T47D (cell line): ENCODE data around the gene SLC37A1.
"Not testable (repeated sequence)": the region's sequence is repeated elsewhere in the genome, so short reads cannot be mapped to it uniquely, and the experiment has no call there.

ENCODE experiments used
- DNase-seq, 2 experiments: peaks; one replicate each; pipeline versions ENCODE4 v3.0.0 to v3.0.0-alpha.2; 2011 to 2012; ENCODE audit warnings: low read depth in 1 of 2, low spot score in 1 of 2
- JUND ChIP-seq: IDR thresholded peaks from 2 replicates; pipeline ENCODE4 v1.6.1; 2012; ENCODE audit warnings: low read depth
- in situ Hi-C: cut with HindIII; loops from 2 replicates; pipeline ENCODE4 v1.10.0; 2016; ENCODE audit warnings: low sequenced_read_pairs, low pct_unique_long_range_greater_than_20kb

The SLC37A1 gene

DNA sequence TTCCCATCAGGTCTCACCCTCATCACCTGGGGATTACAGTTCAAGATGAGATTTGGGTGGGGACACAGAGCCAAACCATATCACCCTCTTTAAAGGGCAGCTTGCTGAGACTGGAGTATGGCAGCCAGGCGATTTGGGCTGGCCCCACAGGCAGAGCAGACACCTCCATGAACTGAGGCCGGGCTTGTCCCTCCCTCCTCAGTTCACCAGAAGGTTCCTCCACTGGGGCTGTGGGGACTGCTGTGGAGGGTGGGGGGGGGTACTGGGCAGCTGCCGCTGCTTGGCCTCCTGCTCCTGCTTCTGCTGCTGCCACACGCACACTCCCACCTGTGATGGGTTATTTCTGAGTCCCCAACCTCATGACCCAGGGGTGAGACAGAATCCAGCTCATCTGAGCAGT is 85.8 kb downstream of the SLC37A1 start:
- TF ChIP-seq JUND = no peak
- in situ Hi-C loops = no loop called here
- no peak for DNase-seq

DNA sequence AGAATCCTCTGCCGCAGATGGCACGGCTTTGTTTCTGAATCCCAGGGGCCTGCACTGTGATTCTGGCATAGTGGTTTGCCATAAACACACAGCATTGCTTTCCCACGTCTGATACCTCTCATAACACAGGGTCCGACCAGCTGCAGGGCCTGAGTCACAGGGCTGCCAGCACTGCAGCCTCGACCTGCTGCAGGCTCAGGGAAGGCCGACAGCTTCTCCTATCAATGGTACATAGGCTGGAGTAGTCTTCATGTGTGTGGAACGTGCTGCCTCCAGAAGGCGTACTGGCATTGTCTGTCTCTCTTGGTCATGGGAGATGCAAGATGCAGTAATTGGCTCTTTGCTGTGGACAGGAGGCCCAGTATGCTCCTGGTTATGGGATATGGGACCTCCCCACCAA is 86.3 kb downstream of the SLC37A1 start:
- in situ Hi-C loops = no loop called here
- TF ChIP-seq JUND = no peak

DNA sequence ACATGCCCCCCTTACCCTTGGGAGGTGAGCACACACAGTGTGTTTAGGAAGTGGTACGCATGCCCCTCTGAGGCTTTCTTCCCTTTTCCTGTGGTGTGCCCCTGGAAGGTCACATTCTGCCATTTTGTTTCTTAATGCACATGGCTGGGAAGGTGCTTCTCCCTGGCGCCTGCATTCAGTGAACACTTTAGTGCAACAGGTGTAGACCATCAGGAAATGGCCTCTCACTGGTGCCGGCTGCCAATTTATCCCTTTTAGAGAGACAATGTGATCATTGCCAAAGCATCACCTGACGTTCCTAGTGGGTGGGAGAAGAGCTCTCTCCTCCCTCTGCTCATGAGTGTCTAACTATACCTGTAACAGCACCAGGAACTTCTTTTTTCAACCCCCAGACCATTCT is 88.0 kb downstream of the SLC37A1 start:
- no peak for TF ChIP-seq JUND
- in situ Hi-C loops = no loop called here
- no peak for DNase-seq

More for the DNA sequence above, 86.3 kb downstream of the SLC37A1 start:
- DNase-seq = no peak

DNA sequence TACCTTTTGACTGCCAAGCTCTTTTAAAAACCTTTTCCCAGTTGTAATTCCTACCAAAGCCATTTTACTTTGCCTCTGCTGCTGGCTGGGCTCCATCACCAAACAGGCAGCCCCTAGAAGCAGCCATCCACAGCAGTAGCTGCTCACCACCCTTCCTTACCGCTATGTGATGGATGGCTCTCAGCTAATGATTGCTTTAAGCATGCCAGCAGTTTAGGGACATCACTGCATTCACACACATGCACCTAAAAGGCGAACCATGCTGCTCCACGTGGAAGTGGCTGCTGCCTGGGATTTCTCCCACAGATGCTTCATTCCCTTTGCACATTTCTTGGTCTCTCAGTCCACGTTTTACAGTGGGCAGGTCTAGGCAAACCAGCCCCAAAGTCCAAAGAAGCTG is 93.5 kb downstream of the SLC37A1 start:
- no peak for DNase-seq
- no peak for TF ChIP-seq JUND
- in situ Hi-C loops = no loop called here

DNA sequence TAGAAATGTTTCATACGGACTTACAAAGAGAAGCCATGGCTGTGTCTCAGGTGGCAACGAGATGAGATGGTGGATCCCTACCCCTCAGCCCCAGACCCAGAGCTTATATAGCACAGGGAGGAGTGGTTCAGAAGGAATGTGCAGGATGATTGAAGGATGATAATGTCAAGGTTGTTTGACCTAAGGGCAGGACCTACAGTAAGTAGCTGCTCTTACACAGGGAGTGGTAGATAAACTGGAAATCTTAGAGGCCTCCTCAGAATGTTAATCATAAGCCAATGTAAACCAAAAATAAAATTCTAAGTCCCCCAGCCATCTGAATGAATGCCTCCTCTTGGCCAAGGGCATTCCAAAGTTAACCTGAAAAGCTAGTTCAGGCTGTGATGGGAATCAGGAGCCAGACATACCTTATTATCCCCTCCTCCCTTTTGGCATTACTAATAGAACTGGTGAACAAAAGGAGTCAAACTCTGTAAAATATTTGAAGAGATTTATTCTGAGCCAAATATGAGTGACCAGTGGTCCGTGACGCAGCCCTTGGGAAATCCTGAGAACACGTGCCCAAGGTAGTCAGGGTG is 94.0 kb downstream of the SLC37A1 start:
- peak; percentile 29; the same call in 1 of the 2 replicates for TF ChIP-seq JUND
- peak in 1 of 2 experiments; percentile 79 for DNase-seq

DNA sequence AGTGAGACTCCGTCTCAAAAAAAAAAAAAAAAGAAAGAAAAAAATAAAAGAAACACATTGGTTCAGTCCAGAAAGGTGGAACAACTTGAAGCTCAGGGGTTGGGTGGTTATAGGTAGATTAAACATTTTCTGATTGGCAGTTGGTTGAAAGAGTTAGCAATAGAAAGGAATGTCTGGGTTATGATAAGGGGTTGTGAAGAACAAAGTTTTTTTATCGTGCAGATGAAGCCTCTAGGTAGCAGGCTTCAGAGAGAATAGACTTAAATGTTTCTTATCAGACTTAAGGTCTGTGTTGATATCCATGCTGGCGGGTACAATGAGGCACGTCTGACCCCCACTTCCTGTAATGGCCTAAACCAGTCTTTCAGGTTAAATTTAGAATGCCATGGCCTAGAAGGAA is 94.8 kb downstream of the SLC37A1 start:
- no peak for TF ChIP-seq JUND
- DNase-seq = no peak
- in situ Hi-C loops = no loop called here

More for the DNA sequence above, 94.0 kb downstream of the SLC37A1 start:
- in situ Hi-C loops = no loop called here

DNA sequence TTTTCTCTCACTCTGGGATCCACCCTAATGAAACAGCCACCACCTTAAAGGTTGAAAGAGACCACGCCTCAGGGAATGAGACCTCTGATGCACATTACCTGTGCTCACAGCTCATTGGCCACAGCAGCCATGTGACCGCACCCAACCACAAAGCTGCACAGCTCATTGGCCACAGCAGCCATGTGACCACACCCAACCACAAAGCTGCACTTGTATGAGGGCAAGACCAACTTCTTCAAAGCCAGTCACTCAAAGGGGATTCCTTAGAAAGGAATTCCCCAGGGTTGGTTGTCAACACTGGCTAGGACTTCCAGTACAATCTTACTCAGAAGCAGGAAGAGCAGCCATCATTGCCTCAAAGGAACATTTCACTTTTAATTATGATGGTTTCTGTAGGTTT is 96.2 kb downstream of the SLC37A1 start:
- no peak for DNase-seq
- in situ Hi-C loops = no loop called here
- no peak for TF ChIP-seq JUND

DNA sequence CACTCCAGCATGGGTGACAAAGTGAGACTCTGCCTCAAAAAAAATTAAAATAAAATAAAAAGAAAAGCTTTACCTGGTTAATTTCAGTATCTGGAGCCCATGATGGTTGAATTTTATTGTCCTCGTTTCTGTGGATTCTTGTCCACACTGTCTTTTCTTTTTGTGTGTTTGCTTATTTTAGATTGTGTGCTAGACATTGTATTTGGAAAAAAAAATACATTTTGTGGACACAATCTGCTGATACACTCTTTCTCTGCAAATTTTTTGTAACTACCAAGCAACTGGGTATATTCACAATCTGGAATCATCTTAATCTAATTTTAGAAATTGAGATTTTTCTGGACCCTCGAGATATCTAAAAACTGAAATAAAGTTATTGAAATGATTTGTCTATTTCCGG is 98.2 kb downstream of the SLC37A1 start:
- in situ Hi-C loops = no loop called here
- TF ChIP-seq JUND = no peak
- DNase-seq = no peak

DNA sequence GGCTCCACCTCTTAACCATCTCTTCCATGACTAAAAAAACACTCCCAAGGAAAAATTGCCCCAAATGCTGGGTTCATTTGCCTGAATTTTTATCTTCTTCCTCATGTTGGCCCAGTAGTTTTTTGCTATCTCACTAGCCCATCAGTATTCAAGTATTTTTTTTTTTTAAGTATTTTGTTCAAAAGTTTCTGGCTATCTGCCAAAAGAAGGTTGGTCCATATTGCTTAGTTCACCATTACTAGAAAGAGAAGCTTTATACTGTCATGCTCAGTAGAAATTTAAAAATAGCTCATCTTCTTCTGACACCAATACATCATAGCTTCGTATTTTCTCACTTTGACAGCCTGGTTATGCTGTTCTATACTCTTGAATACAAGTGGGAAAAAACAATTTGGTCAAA is 98.7 kb downstream of the SLC37A1 start:
- DNase-seq = no peak
- TF ChIP-seq JUND = no peak
- in situ Hi-C loops = no loop called here

DNA sequence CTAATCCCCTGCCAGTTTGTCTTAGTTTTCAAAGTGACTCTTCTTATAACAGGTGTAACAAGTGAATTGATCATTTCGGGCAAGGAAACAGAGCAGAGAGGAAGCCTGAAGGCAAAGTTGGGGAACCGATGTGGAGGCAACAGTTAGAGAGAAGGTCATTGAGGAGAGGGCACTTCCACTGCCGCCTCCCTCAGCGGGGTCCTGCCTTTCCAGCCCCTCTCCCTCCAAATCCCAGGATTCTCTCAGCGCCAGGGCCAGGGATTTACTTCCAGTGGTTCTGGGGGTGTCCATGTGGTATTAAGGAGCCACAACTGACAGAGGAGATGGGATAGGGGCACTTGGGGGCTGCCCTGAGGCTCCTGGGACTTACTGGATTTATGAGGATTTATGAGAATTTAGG is 100.1 kb downstream of the SLC37A1 start:
- in situ Hi-C loops = no loop called here
- no peak for DNase-seq
- no peak for TF ChIP-seq JUND

DNA sequence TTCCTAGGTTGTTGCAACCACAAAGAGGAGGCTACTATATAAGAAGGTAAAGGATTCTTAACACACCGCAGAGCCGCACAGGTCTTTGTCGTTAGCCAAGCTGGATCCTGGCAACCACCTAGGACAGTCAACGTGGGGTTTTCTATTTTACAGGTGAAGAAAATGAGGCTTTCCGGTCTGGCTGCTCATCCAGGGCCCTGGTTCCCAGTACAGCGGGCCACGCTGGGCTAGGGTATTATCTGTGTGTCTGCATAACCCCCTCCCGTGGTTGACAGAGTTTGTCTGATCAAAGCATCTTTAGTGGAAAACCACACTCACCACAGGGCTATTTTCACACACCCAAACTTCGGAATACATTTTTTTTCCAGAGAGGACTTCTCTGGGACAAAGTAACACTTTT is 100.7 kb downstream of the SLC37A1 start:
- no peak for DNase-seq
- TF ChIP-seq JUND = no peak
- in situ Hi-C loops = no loop called here

DNA sequence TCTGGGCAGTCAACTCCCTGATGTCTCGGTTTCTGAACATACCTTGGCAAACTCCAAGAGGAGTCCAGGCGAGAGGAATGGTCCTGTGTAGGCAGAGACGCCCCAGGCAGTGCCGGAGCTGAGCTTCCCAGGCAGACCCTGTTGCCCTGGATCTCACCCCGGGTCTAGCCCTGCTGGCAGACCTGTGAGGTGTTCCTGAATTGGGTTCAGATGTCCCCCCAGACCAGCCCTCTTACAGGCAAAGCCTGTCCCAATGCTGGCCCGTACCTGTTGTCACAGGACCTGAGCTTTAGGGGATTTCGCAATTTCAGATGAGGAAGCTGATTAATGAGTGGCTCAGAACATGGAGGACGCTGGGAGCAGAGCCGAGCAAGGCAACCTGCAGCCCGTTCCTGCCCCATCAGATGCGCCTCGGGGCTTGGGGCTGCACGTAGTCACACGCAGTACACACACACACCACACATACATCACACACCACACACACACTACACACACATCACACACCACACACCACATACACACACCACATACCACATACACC is 101.2 kb downstream of the SLC37A1 start:
- in situ Hi-C loops = no loop called here
- no peak for TF ChIP-seq JUND
- peak; percentile 67 to 94 for DNase-seq

DNA sequence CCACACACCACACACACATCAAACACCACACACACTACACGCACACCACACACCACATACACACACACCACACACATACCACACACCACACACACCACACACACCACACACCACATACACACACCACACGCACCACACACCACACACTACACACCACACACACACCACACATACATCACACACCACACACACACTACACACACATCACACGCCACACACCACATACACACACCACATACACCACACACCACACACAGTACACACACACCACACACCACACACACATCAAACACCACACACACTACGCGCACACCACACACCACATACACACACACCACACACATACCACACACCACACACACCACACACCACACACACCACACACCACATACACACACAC is 101.7 kb downstream of the SLC37A1 start:
- in situ Hi-C loops, DNase-seq: not testable (repeated sequence)

DNA sequence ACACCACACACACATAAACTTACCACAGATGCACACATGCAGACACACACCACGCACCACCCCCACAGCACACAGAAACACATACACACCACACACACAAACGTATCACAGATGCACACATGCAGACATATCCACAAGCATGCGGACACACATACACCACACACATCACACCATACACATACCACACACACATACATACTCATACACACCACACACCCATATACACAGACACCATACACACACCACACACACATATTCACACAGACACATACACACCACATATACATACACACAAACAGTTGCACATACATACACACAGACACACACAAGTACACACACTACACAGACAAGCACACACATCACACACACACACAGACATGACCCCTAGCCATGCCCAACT is 102.3 kb downstream of the SLC37A1 start:
- no peak for DNase-seq
- no peak for TF ChIP-seq JUND
- in situ Hi-C loops = no loop called here
